ENCODE data around the gene SERHL2. TPM values are rescaled to one million over a fixed set of nuclear protein-coding genes. Genes with fewer than 3 reads are reported as not detected.

SERHL2 gene
- total RNA-seq, 1 experiment from 2014 or later: 1.1 TPM

GRCh38 chr22:42519525-42520401 lies 34.0 kb upstream of the SERHL2 start, which contains the start of gene RRP7A (continued):
- TF ChIP-seq E2F5 (CRISPR knock-in tag; IDR thresholded peaks at IDR 0.05): peak; percentile 85
- no peak for TF ChIP-seq ZNF423 (CRISPR knock-in tag; IDR thresholded peaks at IDR 0.05)
- TF ChIP-seq ZBTB43 (CRISPR knock-in tag; IDR thresholded peaks at IDR 0.05): peak; percentile 94; the same call in 1 of the 2 replicates
- no peak for TF ChIP-seq AFF4 (CRISPR knock-in tag; IDR thresholded peaks at IDR 0.05; ENCODE audit: borderline replicate concordance)
- no peak for TF ChIP-seq ZNF219 (CRISPR knock-in tag; IDR thresholded peaks at IDR 0.05; ENCODE audit: borderline replicate concordance)
- TF ChIP-seq ZNF281 (CRISPR knock-in tag; IDR thresholded peaks at IDR 0.05): 0 out of 2 replicates have a peak, but pooled peaks have one; percentile 17
- TF ChIP-seq, protein P1, sequence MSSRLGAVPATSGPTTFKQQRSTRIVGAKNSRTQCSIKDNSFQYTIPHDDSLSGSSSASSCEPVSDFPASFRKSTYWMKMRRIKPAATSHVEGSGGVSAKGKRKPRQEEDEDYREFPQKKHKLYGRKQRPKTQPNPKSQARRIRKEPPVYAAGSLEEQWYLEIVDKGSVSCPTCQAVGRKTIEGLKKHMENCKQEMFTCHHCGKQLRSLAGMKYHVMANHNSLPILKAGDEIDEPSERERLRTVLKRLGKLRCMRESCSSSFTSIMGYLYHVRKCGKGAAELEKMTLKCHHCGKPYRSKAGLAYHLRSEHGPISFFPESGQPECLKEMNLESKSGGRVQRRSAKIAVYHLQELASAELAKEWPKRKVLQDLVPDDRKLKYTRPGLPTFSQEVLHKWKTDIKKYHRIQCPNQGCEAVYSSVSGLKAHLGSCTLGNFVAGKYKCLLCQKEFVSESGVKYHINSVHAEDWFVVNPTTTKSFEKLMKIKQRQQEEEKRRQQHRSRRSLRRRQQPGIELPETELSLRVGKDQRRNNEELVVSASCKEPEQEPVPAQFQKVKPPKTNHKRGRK (CRISPR knock-in tag; IDR thresholded peaks at IDR 0.05; ENCODE audit: borderline replicate concordance): 0 out of 2 replicates have a peak, but pooled peaks have one; percentile 25
- TF ChIP-seq E2F4 (CRISPR knock-in tag; IDR thresholded peaks at IDR 0.05; ENCODE audit: borderline replicate concordance, low read depth): peak; percentile 85
- TF ChIP-seq NFATC4 (CRISPR knock-in tag; IDR thresholded peaks at IDR 0.05): no peak
- no peak for TF ChIP-seq AR (CRISPR knock-in tag; IDR thresholded peaks at IDR 0.05)
- TF ChIP-seq FOXJ3 (CRISPR knock-in tag; IDR thresholded peaks at IDR 0.05; ENCODE audit: borderline replicate concordance): no peak
- no peak; the same call in 1 of the 2 replicates for TF ChIP-seq NFYB (CRISPR knock-in tag; conservative IDR thresholded peaks at IDR 0.05; ENCODE audit: low read depth)
- TF ChIP-seq KAT7 (CRISPR knock-in tag; IDR thresholded peaks at IDR 0.05; ENCODE audit: borderline replicate concordance): no peak
- TF ChIP-seq PRRX2 (CRISPR knock-in tag; IDR thresholded peaks at IDR 0.05): no peak
- no peak for TF ChIP-seq TCF7 (CRISPR knock-in tag; IDR thresholded peaks at IDR 0.05; ENCODE audit: low read depth)
- TF ChIP-seq RORB (CRISPR knock-in tag; IDR thresholded peaks at IDR 0.05): no peak
- TF ChIP-seq TP53 (CRISPR knock-in tag; IDR thresholded peaks at IDR 0.05): peak; percentile 60; the same call in 1 of the 2 replicates
- no peak for TF ChIP-seq ZNF232 (CRISPR knock-in tag; IDR thresholded peaks at IDR 0.05)
